ENCODE measurements around the gene RPS3.
A peak's percentile ranks its signal among the peaks of the same experiment; 100 is the strongest.

RPS3 gene

DNA sequence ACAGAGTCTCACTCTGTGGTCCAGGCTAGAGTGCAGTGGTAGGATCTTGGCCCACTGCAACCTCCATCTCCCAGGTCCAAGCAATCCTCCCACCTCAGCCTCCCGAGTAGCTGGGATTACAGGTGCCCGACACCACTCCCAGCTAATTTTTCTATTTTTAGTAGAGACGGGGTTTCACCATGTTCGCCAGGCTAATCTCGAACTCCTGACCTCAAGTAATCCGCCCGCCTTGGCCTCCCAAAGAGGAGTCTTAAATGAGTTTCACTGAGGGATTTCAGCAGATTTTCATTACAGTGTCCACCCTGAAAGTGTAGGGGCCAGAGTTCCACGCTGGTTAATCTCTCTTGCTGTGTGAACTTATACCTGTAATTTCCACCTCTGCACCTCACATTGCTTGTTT, 412 bp upstream of the RPS3 start (continued):
- TF ChIP-seq, protein P1, sequence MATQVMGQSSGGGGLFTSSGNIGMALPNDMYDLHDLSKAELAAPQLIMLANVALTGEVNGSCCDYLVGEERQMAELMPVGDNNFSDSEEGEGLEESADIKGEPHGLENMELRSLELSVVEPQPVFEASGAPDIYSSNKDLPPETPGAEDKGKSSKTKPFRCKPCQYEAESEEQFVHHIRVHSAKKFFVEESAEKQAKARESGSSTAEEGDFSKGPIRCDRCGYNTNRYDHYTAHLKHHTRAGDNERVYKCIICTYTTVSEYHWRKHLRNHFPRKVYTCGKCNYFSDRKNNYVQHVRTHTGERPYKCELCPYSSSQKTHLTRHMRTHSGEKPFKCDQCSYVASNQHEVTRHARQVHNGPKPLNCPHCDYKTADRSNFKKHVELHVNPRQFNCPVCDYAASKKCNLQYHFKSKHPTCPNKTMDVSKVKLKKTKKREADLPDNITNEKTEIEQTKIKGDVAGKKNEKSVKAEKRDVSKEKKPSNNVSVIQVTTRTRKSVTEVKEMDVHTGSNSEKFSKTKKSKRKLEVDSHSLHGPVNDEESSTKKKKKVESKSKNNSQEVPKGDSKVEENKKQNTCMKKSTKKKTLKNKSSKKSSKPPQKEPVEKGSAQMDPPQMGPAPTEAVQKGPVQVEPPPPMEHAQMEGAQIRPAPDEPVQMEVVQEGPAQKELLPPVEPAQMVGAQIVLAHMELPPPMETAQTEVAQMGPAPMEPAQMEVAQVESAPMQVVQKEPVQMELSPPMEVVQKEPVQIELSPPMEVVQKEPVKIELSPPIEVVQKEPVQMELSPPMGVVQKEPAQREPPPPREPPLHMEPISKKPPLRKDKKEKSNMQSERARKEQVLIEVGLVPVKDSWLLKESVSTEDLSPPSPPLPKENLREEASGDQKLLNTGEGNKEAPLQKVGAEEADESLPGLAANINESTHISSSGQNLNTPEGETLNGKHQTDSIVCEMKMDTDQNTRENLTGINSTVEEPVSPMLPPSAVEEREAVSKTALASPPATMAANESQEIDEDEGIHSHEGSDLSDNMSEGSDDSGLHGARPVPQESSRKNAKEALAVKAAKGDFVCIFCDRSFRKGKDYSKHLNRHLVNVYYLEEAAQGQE (tag by site-specific recombination; IDR thresholded peaks at IDR 0.05): no peak
- TF ChIP-seq, protein P2, sequence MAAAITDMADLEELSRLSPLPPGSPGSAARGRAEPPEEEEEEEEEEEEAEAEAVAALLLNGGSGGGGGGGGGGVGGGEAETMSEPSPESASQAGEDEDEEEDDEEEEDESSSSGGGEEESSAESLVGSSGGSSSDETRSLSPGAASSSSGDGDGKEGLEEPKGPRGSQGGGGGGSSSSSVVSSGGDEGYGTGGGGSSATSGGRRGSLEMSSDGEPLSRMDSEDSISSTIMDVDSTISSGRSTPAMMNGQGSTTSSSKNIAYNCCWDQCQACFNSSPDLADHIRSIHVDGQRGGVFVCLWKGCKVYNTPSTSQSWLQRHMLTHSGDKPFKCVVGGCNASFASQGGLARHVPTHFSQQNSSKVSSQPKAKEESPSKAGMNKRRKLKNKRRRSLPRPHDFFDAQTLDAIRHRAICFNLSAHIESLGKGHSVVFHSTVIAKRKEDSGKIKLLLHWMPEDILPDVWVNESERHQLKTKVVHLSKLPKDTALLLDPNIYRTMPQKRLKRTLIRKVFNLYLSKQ (tag by site-specific recombination; IDR thresholded peaks at IDR 0.05; ENCODE audit: borderline replicate concordance): no peak
- TF ChIP-seq ZNF335 (tag by site-specific recombination; conservative IDR thresholded peaks at IDR 0.05) (no peak), ZNF16 (tag by site-specific recombination; IDR thresholded peaks at IDR 0.05; ENCODE audit: low read depth) (no peak), ZBTB1 (tag by site-specific recombination; IDR thresholded peaks at IDR 0.05) (no peak)

DNA sequence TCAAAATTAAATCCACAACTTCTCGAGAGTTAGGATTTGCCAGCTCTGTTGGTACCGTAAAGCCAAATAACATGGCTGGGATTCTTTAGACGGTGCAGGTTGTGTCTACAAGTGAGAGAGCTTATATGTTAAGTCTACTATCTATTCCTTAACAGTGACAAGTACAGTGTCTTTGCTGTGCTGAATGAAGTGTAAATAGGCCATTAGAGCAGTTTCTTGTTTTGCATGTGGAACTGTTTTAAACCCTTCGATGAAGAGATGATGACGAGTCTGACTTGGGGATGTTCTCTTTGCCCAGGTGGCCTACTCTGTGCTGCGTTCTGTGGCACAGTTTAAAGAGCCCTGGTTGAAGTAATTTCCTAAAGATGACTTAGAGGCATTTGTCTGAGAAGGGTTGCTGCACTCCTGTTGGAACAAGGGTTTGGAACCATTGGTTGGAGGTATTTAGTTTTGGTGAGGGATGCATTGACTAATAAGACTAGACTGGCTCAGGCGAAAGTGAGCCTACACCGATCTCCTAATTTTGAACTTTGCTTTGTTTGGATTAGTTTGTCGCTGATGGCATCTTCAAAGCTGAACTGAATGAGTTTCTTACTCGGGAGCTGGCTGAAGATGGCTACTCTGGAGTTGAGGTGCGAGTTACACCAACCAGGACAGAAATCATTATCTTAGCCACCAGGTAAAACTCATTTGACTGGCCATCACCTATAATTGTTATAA, 988 bp downstream of the RPS3 start:
- TF ChIP-seq ZBTB17 (tag by site-specific recombination; IDR thresholded peaks at IDR 0.05) (peak; percentile 47), BCL11B (tag by site-specific recombination; IDR thresholded peaks at IDR 0.05; ENCODE audit: low read depth) (no peak), ZNF335 (tag by site-specific recombination; conservative IDR thresholded peaks at IDR 0.05) (0 out of 2 replicates have a peak, but pooled peaks have one; percentile 14), ZNF629 (tag by site-specific recombination; IDR thresholded peaks at IDR 0.05) (no peak)
- Histone ChIP-seq H3K4me1 (ENCODE audit: control insufficient read depth, insufficient read depth, low read length) (peaks cover 4% of the 10 kb centered on the region), H3K4me3 (ENCODE audit: low read depth, low read length) (peak overlapping the region; percentile 94), H3K36me3 (ENCODE audit: control insufficient read depth in 2 of 2, insufficient read depth in 1 of 2, low read length in 2 of 2) (peaks cover 10 to 57% of the 10 kb centered on the region in 2 experiments), H3K9me3 (ENCODE audit: control insufficient read depth, insufficient read depth, low read depth, low read length) (no peaks in the 10 kb centered on the region), H3K27ac (ENCODE audit: extremely low read depth, low read depth, low read length) (peak overlapping the region; percentile 99)
- ChIA-PET POLR2A (interaction anchor here (1.7 to 2.0 kb wide), 2 partner anchors 9 to 132 kb away, joined by 6 to 7 read pairs; no protein-coding TSS in a partner anchor), CTCF (interaction anchor here (0.6 to 2.1 kb wide), 7 partner anchors 8 to 983 kb away, joined by 3 to 5 read pairs (median 3); no protein-coding TSS in a partner anchor)

DNA sequence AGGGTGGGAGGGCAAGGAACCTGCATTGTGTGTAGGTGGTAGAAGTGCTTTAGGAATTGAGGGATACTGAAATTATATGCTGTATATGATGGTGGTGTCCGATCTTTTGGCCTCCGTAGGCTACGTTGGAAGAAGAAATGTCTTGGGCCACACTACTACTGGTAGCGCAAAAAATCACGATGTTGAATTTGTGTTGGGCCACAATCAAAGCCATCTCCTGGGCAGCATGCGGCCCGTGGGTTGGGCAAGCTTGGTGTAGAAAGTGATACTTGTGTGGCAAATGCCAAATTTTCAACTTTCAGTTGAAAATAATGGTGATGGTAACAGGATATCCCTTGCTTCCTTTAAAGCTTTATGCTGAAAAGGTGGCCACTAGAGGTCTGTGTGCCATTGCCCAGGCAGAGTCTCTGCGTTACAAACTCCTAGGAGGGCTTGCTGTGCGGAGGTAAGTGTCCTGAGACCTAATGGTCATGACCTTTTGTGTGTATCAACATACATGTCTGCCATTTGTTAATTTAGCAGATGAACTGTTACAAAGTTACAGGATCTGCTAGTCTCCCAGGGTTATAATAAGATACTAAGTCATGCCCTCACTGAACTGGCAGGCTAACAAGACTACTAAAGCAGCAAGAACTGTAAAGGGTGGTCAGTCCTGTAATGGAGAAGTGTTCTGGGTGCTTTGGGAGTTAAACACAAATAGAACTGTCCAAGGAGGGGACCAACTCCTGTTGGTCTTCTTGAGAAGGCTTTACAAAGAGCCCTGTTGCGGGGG, 2.9 kb downstream of the RPS3 start:
- H3K4me3 ChIP-seq (ENCODE audit: low read depth, low read length): no peak overlapping the region
- peaks cover 15 to 76% of the 10 kb centered on the region in 2 experiments for H3K36me3 ChIP-seq (ENCODE audit: control insufficient read depth in 2 of 2, insufficient read depth in 1 of 2, low read length in 2 of 2)
- ChIA-PET POLR2A (no interaction called here), CTCF (no interaction called here)
- no peaks in the 10 kb centered on the region for H3K9me3 ChIP-seq (ENCODE audit: control insufficient read depth, insufficient read depth, low read depth, low read length)
- peaks cover 4% of the 10 kb centered on the region for H3K4me1 ChIP-seq (ENCODE audit: control insufficient read depth, insufficient read depth, low read length)
- no peak overlapping the region for H3K27ac ChIP-seq (ENCODE audit: extremely low read depth, low read depth, low read length)
- TF ChIP-seq ZNF404 (tag by site-specific recombination; IDR thresholded peaks at IDR 0.05) (no peak), ZNF391 (tag by site-specific recombination; IDR thresholded peaks at IDR 0.05; ENCODE audit: borderline replicate concordance, low read depth) (no peak), ZNF10 (tag by site-specific recombination; IDR thresholded peaks at IDR 0.05) (no peak), MZF1 (tag by site-specific recombination; IDR thresholded peaks at IDR 0.05; ENCODE audit: borderline replicate concordance) (no peak), GFI1B (tag by site-specific recombination; IDR thresholded peaks at IDR 0.05) (no peak), ZNF670 (tag by site-specific recombination; IDR thresholded peaks at IDR 0.05; ENCODE audit: low read depth) (no peak), ZNF184 (tag by site-specific recombination; IDR thresholded peaks at IDR 0.05) (no peak), ZNF510 (tag by site-specific recombination; IDR thresholded peaks at IDR 0.05; ENCODE audit: insufficient replicate concordance) (no peak)
- TF ChIP-seq, protein P3, sequence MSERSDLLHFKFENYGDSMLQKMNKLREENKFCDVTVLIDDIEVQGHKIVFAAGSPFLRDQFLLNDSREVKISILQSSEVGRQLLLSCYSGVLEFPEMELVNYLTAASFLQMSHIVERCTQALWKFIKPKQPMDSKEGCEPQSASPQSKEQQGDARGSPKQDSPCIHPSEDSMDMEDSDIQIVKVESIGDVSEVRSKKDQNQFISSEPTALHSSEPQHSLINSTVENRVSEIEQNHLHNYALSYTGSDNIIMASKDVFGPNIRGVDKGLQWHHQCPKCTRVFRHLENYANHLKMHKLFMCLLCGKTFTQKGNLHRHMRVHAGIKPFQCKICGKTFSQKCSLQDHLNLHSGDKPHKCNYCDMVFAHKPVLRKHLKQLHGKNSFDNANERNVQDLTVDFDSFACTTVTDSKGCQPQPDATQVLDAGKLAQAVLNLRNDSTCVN (tag by site-specific recombination; optimal IDR thresholded peaks at IDR 0.05): no peak
- TF ChIP-seq, protein P4, sequence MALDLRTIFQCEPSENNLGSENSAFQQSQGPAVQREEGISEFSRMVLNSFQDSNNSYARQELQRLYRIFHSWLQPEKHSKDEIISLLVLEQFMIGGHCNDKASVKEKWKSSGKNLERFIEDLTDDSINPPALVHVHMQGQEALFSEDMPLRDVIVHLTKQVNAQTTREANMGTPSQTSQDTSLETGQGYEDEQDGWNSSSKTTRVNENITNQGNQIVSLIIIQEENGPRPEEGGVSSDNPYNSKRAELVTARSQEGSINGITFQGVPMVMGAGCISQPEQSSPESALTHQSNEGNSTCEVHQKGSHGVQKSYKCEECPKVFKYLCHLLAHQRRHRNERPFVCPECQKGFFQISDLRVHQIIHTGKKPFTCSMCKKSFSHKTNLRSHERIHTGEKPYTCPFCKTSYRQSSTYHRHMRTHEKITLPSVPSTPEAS (tag by site-specific recombination; IDR thresholded peaks at IDR 0.05): no peak
- TF ChIP-seq, protein P5, sequence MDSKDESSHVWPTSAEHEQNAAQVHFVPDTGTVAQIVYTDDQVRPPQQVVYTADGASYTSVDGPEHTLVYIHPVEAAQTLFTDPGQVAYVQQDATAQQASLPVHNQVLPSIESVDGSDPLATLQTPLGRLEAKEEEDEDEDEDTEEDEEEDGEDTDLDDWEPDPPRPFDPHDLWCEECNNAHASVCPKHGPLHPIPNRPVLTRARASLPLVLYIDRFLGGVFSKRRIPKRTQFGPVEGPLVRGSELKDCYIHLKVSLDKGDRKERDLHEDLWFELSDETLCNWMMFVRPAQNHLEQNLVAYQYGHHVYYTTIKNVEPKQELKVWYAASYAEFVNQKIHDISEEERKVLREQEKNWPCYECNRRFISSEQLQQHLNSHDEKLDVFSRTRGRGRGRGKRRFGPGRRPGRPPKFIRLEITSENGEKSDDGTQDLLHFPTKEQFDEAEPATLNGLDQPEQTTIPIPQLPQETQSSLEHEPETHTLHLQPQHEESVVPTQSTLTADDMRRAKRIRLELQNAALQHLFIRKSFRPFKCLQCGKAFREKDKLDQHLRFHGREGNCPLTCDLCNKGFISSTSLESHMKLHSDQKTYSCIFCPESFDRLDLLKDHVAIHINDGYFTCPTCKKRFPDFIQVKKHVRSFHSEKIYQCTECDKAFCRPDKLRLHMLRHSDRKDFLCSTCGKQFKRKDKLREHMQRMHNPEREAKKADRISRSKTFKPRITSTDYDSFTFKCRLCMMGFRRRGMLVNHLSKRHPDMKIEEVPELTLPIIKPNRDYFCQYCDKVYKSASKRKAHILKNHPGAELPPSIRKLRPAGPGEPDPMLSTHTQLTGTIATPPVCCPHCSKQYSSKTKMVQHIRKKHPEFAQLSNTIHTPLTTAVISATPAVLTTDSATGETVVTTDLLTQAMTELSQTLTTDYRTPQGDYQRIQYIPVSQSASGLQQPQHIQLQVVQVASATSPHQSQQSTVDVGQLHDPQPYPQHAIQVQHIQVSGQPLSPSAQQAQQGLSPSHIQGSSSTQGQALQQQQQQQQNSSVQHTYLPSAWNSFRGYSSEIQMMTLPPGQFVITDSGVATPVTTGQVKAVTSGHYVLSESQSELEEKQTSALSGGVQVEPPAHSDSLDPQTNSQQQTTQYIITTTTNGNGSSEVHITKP (tag by site-specific recombination; IDR thresholded peaks at IDR 0.05): no peak

All from HEK293 (cell line).